HG02840 (cell line): ENCODE results near the gene NOS1AP.

Source experiments
- ATAC-seq: cut with Tn5 transposase; IDR thresholded peaks from one replicate; pipeline ENCODE4 v1.9.1; 2021; ENCODE audit warnings: mild to moderate bottlenecking, moderate library complexity, moderate number of reproducible peaks; ENCODE audit not compliant: unreplicated experiment, low FRiP score

NOS1AP gene

GRCh38 chr1:162235241-162235800 lies 165.8 kb downstream of the NOS1AP start:
- no peak for ATAC-seq

GRCh38 chr1:162236201-162236600 lies 166.7 kb downstream of the NOS1AP start:
- no peak for ATAC-seq

GRCh38 chr1:162236618-162237017 lies 167.1 kb downstream of the NOS1AP start:
- ATAC-seq: no peak

- no peak for ATAC-seq
Measured at GRCh38 chr1:162240577-162240976, 171.1 kb downstream of the NOS1AP start.

GRCh38 chr1:162242804-162243203 lies 173.3 kb downstream of the NOS1AP start:
- ATAC-seq: no peak

GRCh38 chr1:162248854-162249535 lies 179.5 kb downstream of the NOS1AP start:
- ATAC-seq: no peak

- no peak for ATAC-seq
Measured at GRCh38 chr1:162250004-162250730, 180.7 kb downstream of the NOS1AP start.

- no peak for ATAC-seq
Measured at GRCh38 chr1:162251102-162251501, 181.6 kb downstream of the NOS1AP start.

- ATAC-seq: no peak
Measured at GRCh38 chr1:162252214-162252613, 182.7 kb downstream of the NOS1AP start.

GRCh38 chr1:162253790-162254189 lies 184.3 kb downstream of the NOS1AP start:
- ATAC-seq: no peak

- ATAC-seq: no peak
Measured at GRCh38 chr1:162256287-162256686, 186.8 kb downstream of the NOS1AP start.

GRCh38 chr1:162258394-162258793 lies 188.9 kb downstream of the NOS1AP start:
- ATAC-seq: no peak

- no peak for ATAC-seq
Measured at GRCh38 chr1:162259894-162260455, 190.5 kb downstream of the NOS1AP start.

GRCh38 chr1:162264108-162264507 lies 194.6 kb downstream of the NOS1AP start:
- ATAC-seq: no peak

- ATAC-seq: no peak
Measured at GRCh38 chr1:162265983-162266382, 196.5 kb downstream of the NOS1AP start.

GRCh38 chr1:162270016-162270770 lies 200.7 kb downstream of the NOS1AP start:
- no peak for ATAC-seq

GRCh38 chr1:162271972-162272371 lies 202.5 kb downstream of the NOS1AP start:
- no peak for ATAC-seq

- ATAC-seq: no peak
Measured at GRCh38 chr1:162272419-162272818, 202.9 kb downstream of the NOS1AP start.

- no peak for ATAC-seq
Measured at GRCh38 chr1:162275622-162276175, 206.2 kb downstream of the NOS1AP start.

GRCh38 chr1:162276493-162276892 lies 207.0 kb downstream of the NOS1AP start:
- no peak for ATAC-seq
